ENCODE results near the gene ATP1A4.

ATP1A4 gene

GRCh38 chr1:160206036-160206389, 54.6 kb downstream of the ATP1A4 start:
- DNase-seq (ENCODE audit: low spot score): no peak

GRCh38 chr1:160206421-160207117, 55.2 kb downstream of the ATP1A4 start:
- DNase-seq (ENCODE audit: low spot score): no peak

- DNase-seq (ENCODE audit: low spot score): no peak
These were observed 55.8 kb downstream of the ATP1A4 start for GRCh38 chr1:160207118-160207650.

- DNase-seq (ENCODE audit: low spot score): no peak
These were observed 56.6 kb downstream of the ATP1A4 start for GRCh38 chr1:160207771-160208556.

- DNase-seq (ENCODE audit: low spot score): no peak
These were observed 57.3 kb downstream of the ATP1A4 start for GRCh38 chr1:160208557-160209320.

GRCh38 chr1:160209321-160210046, 58.1 kb downstream of the ATP1A4 start:
- no peak for DNase-seq (ENCODE audit: low spot score)

GRCh38 chr1:160210561-160210960, 59.2 kb downstream of the ATP1A4 start:
- DNase-seq (ENCODE audit: low spot score): no peak

GRCh38 chr1:160211046-160211790, 59.8 kb downstream of the ATP1A4 start:
- no peak for DNase-seq (ENCODE audit: low spot score)

- DNase-seq (ENCODE audit: low spot score): no peak
These were observed 63.2 kb downstream of the ATP1A4 start for GRCh38 chr1:160214481-160215140.

GRCh38 chr1:160216301-160216700, 64.9 kb downstream of the ATP1A4 start:
- DNase-seq (ENCODE audit: low spot score): no peak

GRCh38 chr1:160217481-160218051, 66.2 kb downstream of the ATP1A4 start:
- DNase-seq (ENCODE audit: low spot score): no peak

- no peak for DNase-seq (ENCODE audit: low spot score)
These were observed 67.9 kb downstream of the ATP1A4 start for GRCh38 chr1:160219062-160219929.

GRCh38 chr1:160220301-160220700, 68.9 kb downstream of the ATP1A4 start:
- no peak for DNase-seq (ENCODE audit: low spot score)

GRCh38 chr1:160221089-160221488, 69.7 kb downstream of the ATP1A4 start:
- no peak for DNase-seq (ENCODE audit: low spot score)

GRCh38 chr1:160222546-160222945, 71.1 kb downstream of the ATP1A4 start:
- DNase-seq (ENCODE audit: low spot score): no peak

GRCh38 chr1:160224606-160225005, 73.2 kb downstream of the ATP1A4 start:
- no peak for DNase-seq (ENCODE audit: low spot score)

GRCh38 chr1:160225345-160225744, 73.9 kb downstream of the ATP1A4 start:
- no peak for DNase-seq (ENCODE audit: low spot score)

GRCh38 chr1:160226623-160227022, 75.2 kb downstream of the ATP1A4 start:
- DNase-seq (ENCODE audit: low spot score): no peak

GRCh38 chr1:160227034-160227433, 75.6 kb downstream of the ATP1A4 start:
- no peak for DNase-seq (ENCODE audit: low spot score)

Measured in LoVo (cell line).